BLaER1 treated with 17β-estradiol and CSF1 and Interleukin-3, amounts not matched to agents 10 nM and 100 nM (cell line): Measurements from ENCODE around the gene PRPF38A.
A peak's percentile ranks its signal among the peaks of the same experiment; 100 is the strongest.

Source experiments
- H3K27ac ChIP-seq, 11 experiments: shearing (Covaris generic); formaldehyde crosslinking; 2 replicates each; pipeline ENCODE4 v1.8.1; 2022
- H3K27me3 ChIP-seq, 11 experiments: shearing (Covaris generic); formaldehyde crosslinking; 2 replicates each; pipeline ENCODE4 v1.8.1; 2022
- H3K36me3 ChIP-seq, 11 experiments: shearing (Covaris generic); formaldehyde crosslinking; 2 replicates each; pipeline ENCODE4 v1.8.1; 2022
- H3K4me1 ChIP-seq, 10 experiments: shearing (Covaris generic); formaldehyde crosslinking; 2 replicates each; pipeline ENCODE4 v1.8.1; 2022
- H3K4me2 ChIP-seq, 11 experiments: shearing (Covaris generic); formaldehyde crosslinking; 2 replicates each; pipeline ENCODE4 v1.8.1; 2022
- H3K4me3 ChIP-seq, 10 experiments: shearing (Covaris generic); formaldehyde crosslinking; 2 replicates each; pipeline ENCODE4 v1.8.1; 2022
- H3K9ac ChIP-seq, 11 experiments: shearing (Covaris generic); formaldehyde crosslinking; 2 replicates each; pipeline ENCODE4 v1.8.1; 2022
- H3K9me3 ChIP-seq, 11 experiments: shearing (Covaris generic); formaldehyde crosslinking; replicated peaks in 1 of 11; 2 replicates each; pipeline ENCODE4 v1.8.1; 2022
- H4K20me1 ChIP-seq, 11 experiments: shearing (Covaris generic); formaldehyde crosslinking; 2 replicates each; pipeline ENCODE4 v1.8.1; 2022
- Cebpa-rat ChIP-seq, 11 experiments: shearing (Covaris generic); IDR thresholded peaks; 2 replicates each; pipeline ENCODE4 v1.8.1; 2022

PRPF38A gene

DNA sequence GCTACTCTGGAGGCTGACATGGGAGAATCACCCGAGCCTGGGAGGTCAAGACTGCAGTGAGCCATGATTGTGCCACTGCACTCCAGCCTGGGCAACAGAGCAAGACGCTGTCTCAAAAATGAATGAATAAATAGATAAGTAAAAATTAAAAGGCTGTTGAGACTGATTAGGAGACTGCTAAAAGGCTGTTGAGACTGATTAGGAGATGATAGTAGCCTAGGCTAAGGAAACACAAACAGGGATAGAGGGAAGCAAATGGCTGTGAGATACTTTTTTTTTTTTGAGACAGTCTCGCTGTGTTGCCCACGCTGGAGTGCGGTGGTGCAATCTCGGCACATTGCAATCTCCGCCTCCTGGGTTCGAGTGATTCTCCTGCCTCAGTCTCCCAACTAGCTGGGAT lies 28.4 kb downstream of the PRPF38A start:
- H3K9me3 ChIP-seq, result no peaks in the 10 kb centered on the region
- no peaks in the 10 kb centered on the region; a peak in 2 of 22 replicates for H4K20me1 ChIP-seq
- H3K9ac ChIP-seq, result no peak overlapping the region
- no peak overlapping the region for H3K27ac ChIP-seq
- H3K4me1 ChIP-seq, result no peaks in the 10 kb centered on the region
- TF ChIP-seq Cebpa-rat (IDR thresholded peaks at IDR 0.05), result no peak
- H3K4me3 ChIP-seq, result no peak overlapping the region
- no peaks in the 10 kb centered on the region for H3K27me3 ChIP-seq
- no peak overlapping the region for H3K4me2 ChIP-seq
- peaks cover 83 to 100% (median 99%) of the 10 kb centered on the region in 11 experiments for H3K36me3 ChIP-seq

DNA sequence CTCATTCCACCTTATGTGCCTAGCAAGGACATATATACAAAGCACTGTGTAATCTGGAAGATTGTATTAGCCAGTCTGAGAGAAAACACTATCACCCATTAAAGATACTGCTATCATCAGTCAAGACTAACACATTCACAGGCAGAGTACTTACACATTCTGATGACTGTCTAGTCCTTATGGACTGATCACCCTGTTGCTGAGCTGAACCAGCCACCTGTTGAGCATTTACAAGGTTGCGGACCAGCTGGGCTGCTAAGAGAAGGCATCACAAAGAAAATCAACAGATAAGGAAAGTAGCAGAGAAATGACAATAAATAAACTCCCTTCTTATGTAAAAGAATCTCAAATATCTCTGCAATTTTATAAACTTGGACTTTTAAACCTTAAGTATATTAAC lies 30.8 kb downstream of the PRPF38A start:
- Histone ChIP-seq H4K20me1 (no peaks in the 10 kb centered on the region; a peak in 3 of 22 replicates), H3K27ac (no peak overlapping the region), H3K9ac (no peak overlapping the region), H3K4me3 (no peak overlapping the region), H3K36me3 (peaks cover 79 to 100% (median 97%) of the 10 kb centered on the region in 11 experiments), H3K4me2 (no peak overlapping the region), H3K27me3 (no peaks in the 10 kb centered on the region), H3K4me1 (peaks cover 0 to 19% (median 13%) of the 10 kb centered on the region in 10 experiments; a peak in 16 of 20 replicates), H3K9me3 (no peaks in the 10 kb centered on the region)
- no peak for TF ChIP-seq Cebpa-rat (IDR thresholded peaks at IDR 0.05)

DNA sequence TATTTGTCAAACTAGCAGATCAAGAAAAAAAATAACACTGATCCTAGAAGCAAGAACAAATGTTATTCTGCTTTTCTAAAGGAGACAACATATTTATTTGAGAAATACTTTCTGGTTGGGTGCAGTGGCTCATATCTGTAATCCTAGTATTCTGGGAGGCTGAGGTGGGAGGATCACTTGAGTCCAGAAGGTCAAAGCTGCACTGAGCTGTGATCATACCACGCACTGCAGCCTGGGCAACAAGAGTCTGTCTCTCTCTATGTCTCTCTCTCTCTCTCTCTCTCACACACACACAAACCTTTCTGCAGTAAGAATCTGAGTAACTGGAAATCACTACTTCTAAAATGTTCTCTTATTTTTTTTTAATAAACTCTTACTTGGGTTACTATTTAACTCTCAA lies 31.2 kb downstream of the PRPF38A start:
- H3K9ac ChIP-seq, result no peak overlapping the region
- TF ChIP-seq Cebpa-rat (IDR thresholded peaks at IDR 0.05), result no peak
- no peaks in the 10 kb centered on the region for H3K9me3 ChIP-seq
- H3K27ac ChIP-seq, result no peak overlapping the region
- no peak overlapping the region for H3K4me2 ChIP-seq
- H3K36me3 ChIP-seq, result peaks cover 74 to 100% (median 97%) of the 10 kb centered on the region in 11 experiments
- H3K4me3 ChIP-seq, result no peak overlapping the region
- H3K4me1 ChIP-seq, result peaks cover 0 to 24% (median 18%) of the 10 kb centered on the region in 10 experiments; a peak in 16 of 20 replicates
- H4K20me1 ChIP-seq, result no peaks in the 10 kb centered on the region; a peak in 3 of 22 replicates
- H3K27me3 ChIP-seq, result no peaks in the 10 kb centered on the region

DNA sequence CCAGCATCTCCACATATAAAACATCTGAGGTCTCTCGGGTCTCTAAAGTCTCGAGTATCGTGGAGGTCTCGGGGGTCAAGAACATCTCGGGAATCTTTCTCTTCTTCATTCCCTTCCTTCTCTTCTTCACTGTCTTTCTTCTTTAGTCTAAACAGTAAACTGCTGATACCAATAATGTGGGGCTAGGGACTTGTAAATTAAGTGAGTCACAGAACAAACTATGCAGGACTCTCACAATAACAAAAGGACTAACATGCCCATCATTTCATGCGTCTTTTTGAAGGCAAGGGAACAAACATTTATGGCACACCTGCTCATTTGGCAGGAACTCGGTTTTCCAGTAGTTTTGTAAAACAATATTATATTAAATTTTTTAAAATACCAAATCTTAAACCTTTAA lies 32.4 kb downstream of the PRPF38A start:
- no peak overlapping the region for H3K4me3 ChIP-seq
- no peaks in the 10 kb centered on the region for H3K9me3 ChIP-seq
- peaks cover 0 to 31% (median 18%) of the 10 kb centered on the region in 10 experiments; a peak in 16 of 20 replicates for H3K4me1 ChIP-seq
- H3K27ac ChIP-seq, result no peak overlapping the region
- H4K20me1 ChIP-seq, result peaks cover 0 to 2% (median 0%) of the 10 kb centered on the region in 11 experiments; a peak in 4 of 22 replicates
- H3K27me3 ChIP-seq, result no peaks in the 10 kb centered on the region
- H3K9ac ChIP-seq, result no peak overlapping the region
- no peak overlapping the region for H3K4me2 ChIP-seq
- peaks cover 71 to 100% (median 97%) of the 10 kb centered on the region in 11 experiments for H3K36me3 ChIP-seq
- no peak for TF ChIP-seq Cebpa-rat (IDR thresholded peaks at IDR 0.05)

DNA sequence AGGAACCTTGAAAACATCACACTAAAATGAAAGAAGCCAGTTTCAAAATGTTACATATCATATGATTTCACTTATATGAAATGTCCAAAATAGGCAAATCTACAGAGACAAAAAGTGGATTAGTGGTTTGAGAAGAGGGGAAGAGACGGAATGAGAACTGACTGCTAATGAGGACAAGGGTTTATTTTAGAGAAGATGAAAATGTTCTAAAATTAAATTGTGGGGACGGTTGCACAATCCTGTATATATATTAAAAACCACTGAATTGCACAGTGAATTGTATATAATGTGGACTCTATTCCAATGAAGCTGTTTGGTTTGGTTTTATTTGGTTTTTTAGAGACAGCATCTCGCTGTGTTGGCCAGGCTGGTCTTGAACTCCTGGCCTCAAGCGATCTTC lies 35.6 kb downstream of the PRPF38A start:
- H3K9ac ChIP-seq, result 0 out of 22 replicates have a peak overlapping the region, but pooled peaks of 1 of the 11 experiments have one; percentile 16
- peaks cover 0 to 31% (median 18%) of the 10 kb centered on the region in 10 experiments; a peak in 16 of 20 replicates for H3K4me1 ChIP-seq
- peaks cover 0 to 3% (median 0%) of the 10 kb centered on the region in 11 experiments; a peak in 2 of 22 replicates for H4K20me1 ChIP-seq
- H3K4me3 ChIP-seq, result no peak overlapping the region
- H3K9me3 ChIP-seq, result no peaks in the 10 kb centered on the region
- H3K27me3 ChIP-seq, result no peaks in the 10 kb centered on the region
- peak overlapping the region in 2 of 11 experiments; percentile 8 to 13; a peak in 2 of 22 replicates for H3K27ac ChIP-seq
- peak in 1 of 11 experiments; percentile 23; a peak in 1 of 22 replicates for TF ChIP-seq Cebpa-rat (IDR thresholded peaks at IDR 0.05)
- peaks cover 67 to 100% (median 97%) of the 10 kb centered on the region in 11 experiments for H3K36me3 ChIP-seq
- peak overlapping the region in 9 of 11 experiments; percentile 7 to 76 (median 60); a peak in 16 of 22 replicates for H3K4me2 ChIP-seq

DNA sequence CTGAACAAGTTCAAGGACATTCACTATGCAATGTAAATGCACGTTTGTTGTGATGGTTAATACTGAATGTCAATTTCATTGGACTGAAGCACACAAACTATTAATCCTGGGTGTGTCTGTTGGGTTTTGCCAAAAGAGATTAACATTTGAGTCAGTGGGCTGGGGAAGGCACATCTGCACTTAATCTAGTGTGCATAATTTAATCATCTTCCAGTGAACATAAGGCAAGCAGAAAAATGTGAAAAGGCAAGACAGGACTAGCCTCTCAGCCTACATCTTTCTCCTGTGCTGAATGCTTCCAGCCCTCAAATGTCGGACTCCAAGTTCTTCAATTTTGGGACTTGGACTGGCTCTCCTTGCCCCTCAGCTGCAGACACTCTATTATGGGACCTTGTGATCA lies 40.1 kb downstream of the PRPF38A start:
- Histone ChIP-seq H3K4me1 (peaks cover 0 to 19% (median 11%) of the 10 kb centered on the region in 10 experiments; a peak in 16 of 20 replicates), H3K27ac (no peak overlapping the region), H3K4me3 (no peak overlapping the region), H3K4me2 (no peak overlapping the region), H4K20me1 (peaks cover 0 to 3% (median 0%) of the 10 kb centered on the region in 11 experiments; a peak in 2 of 22 replicates), H3K9ac (no peak overlapping the region), H3K9me3 (no peaks in the 10 kb centered on the region), H3K27me3 (no peaks in the 10 kb centered on the region), H3K36me3 (peaks cover 63 to 98% (median 89%) of the 10 kb centered on the region in 11 experiments)
- no peak for TF ChIP-seq Cebpa-rat (IDR thresholded peaks at IDR 0.05)

DNA sequence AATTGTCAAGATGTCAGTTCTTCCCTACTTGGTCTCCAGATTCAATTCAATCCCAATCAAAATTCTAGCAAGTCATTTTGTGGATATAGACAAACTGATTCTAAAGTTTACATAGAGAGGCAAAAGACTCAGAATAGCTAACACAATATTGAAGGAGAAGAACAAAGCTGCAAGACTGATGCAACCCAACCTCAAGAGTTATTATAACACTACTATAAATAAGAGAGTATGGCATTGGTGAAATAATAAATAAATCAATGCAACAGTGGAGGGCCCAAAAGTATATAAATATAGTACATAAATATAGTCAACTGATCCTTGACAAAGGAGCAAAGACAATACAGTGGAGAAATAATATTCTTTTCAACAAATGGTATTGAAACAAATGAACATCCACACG lies 49.7 kb downstream of the PRPF38A start:
- H4K20me1 ChIP-seq, result no peaks in the 10 kb centered on the region
- H3K27me3 ChIP-seq, result no peaks in the 10 kb centered on the region
- no peak overlapping the region for H3K4me3 ChIP-seq
- TF ChIP-seq Cebpa-rat (IDR thresholded peaks at IDR 0.05), result no peak
- no peak overlapping the region for H3K4me2 ChIP-seq
- no peaks in the 10 kb centered on the region; a peak in 2 of 22 replicates for H3K9me3 ChIP-seq
- no peaks in the 10 kb centered on the region for H3K4me1 ChIP-seq
- H3K36me3 ChIP-seq, result peaks cover 51 to 97% (median 74%) of the 10 kb centered on the region in 11 experiments
- no peak overlapping the region for H3K27ac ChIP-seq
- no peak overlapping the region for H3K9ac ChIP-seq

DNA sequence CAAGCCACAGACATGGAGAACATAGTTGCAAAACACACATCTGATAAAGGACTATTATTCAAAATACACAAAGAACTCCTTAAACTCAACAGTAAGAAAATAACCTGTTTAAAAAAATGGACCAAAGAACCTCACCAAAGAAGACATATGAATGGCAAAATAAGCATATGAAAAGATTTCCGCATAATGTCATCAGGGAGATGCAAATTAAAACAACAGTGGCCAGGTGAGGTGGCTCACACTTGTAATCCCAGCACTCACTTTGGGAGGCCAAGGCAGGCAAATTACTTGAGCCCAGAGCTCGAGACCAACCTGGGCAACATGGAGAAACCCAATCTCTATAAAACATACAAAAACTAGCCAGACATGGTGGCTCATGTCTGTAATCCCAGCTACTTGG lies 50.4 kb downstream of the PRPF38A start:
- Histone ChIP-seq H3K27ac (no peak overlapping the region), H4K20me1 (no peaks in the 10 kb centered on the region), H3K4me3 (no peak overlapping the region), H3K4me2 (no peak overlapping the region), H3K4me1 (no peaks in the 10 kb centered on the region), H3K27me3 (no peaks in the 10 kb centered on the region), H3K36me3 (peaks cover 58 to 99% (median 78%) of the 10 kb centered on the region in 11 experiments), H3K9me3 (no peaks in the 10 kb centered on the region; a peak in 2 of 22 replicates), H3K9ac (no peak overlapping the region)
- no peak for TF ChIP-seq Cebpa-rat (IDR thresholded peaks at IDR 0.05)

DNA sequence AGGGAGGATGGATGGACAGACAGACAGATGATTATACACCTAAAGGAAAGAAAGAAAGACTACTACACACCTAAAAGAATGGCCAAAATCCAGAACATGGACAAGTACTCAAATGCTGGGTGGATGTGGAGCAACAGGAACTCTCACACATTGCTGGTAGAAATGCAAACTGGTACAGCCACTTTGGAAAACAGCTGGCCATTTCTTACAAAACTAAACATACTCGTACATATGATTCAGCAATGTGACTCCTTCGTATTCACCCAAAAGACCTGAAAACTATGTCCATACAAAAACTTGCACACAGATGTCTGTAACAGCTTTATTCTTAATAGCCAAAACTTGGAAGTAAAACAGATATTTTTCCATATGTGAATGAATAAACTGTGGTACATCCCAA lies 51.3 kb downstream of the PRPF38A start:
- Histone ChIP-seq H3K27ac (no peak overlapping the region), H3K36me3 (peaks cover 59 to 99% (median 80%) of the 10 kb centered on the region in 11 experiments), H3K4me2 (no peak overlapping the region), H3K27me3 (no peaks in the 10 kb centered on the region), H4K20me1 (no peaks in the 10 kb centered on the region), H3K9me3 (no peaks in the 10 kb centered on the region; a peak in 2 of 22 replicates), H3K4me3 (no peak overlapping the region), H3K9ac (no peak overlapping the region), H3K4me1 (0 out of 20 replicates have a peak, but pooled peaks cover 0 to 3% (median 0%) of the 10 kb centered on the region in 10 experiments)
- no peak for TF ChIP-seq Cebpa-rat (IDR thresholded peaks at IDR 0.05)

DNA sequence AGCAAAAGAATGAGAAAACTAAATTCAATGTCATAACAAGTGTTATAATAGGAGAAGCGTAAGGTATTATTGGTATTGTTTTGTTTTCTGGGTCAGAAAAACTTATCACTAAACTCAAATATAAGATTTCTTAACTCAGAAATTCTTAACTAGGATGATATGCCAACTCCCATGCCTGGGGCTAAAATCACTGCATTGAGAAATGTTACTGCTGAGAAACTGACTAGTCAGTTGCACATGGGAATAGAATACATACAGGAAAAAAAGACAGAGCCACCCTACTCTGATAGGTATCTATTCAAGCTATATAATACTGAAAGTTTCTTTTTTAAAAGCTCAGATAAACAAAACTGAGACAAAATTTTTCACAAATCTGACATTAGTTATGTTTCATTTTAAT lies 56.3 kb downstream of the PRPF38A start:
- Histone ChIP-seq H3K27me3 (no peaks in the 10 kb centered on the region), H3K36me3 (peaks cover 50 to 100% (median 75%) of the 10 kb centered on the region in 11 experiments), H3K4me2 (no peak overlapping the region), H3K4me3 (no peak overlapping the region), H3K9ac (no peak overlapping the region), H3K9me3 (no peaks in the 10 kb centered on the region), H4K20me1 (no peaks in the 10 kb centered on the region), H3K27ac (no peak overlapping the region), H3K4me1 (0 out of 20 replicates have a peak, but pooled peaks cover 0 to 5% (median 0%) of the 10 kb centered on the region in 10 experiments)
- TF ChIP-seq Cebpa-rat (IDR thresholded peaks at IDR 0.05), result no peak
